GM06990 (cell line): ENCODE data around the gene HGD.
"Not testable (repeated sequence)": the region's sequence is repeated elsewhere in the genome, so short reads cannot be mapped to it uniquely, and the experiment has no call there.

Experiments
- DNase-seq: peaks from one replicate; pipeline ENCODE4 v3.0.0-alpha.2; 2011; ENCODE audit not compliant: insufficient read length; ENCODE audit errors: extremely low read depth
- H3K27me3 ChIP-seq: replicated peaks from 2 replicates; pipeline ENCODE4 v1.6.0; 2011; ENCODE audit warnings: low read length; ENCODE audit not compliant: control insufficient read depth, insufficient read depth
- H3K36me3 ChIP-seq: 2 replicates; pipeline ENCODE4 v1.5.1; 2011; ENCODE audit warnings: low read length; ENCODE audit not compliant: control insufficient read depth, insufficient read depth
- H3K4me3 ChIP-seq: replicated peaks from 2 replicates; pipeline ENCODE4 v1.5.1; 2011; ENCODE audit warnings: low read depth, mild to moderate bottlenecking, control low read depth, low read length
- CTCF ChIP-seq: IDR thresholded peaks from 2 replicates; pipeline ENCODE4 v1.5.1; 2011; ENCODE audit warnings: low read length, control low read depth, mild to moderate bottlenecking, inconsistent platforms; ENCODE audit not compliant: insufficient read depth, poor library complexity, severe bottlenecking

Gene HGD

GRCh38 chr3:120640231-120640630 is 41.8 kb downstream of the HGD start:
- Histone ChIP-seq H3K36me3 (no peaks in the 10 kb centered on the region), H3K27me3 (no peaks in the 10 kb centered on the region), H3K4me3 (no peak overlapping the region)
- no peak for DNase-seq
- no peak for TF ChIP-seq CTCF

GRCh38 chr3:120638820-120639219 is 43.2 kb downstream of the HGD start:
- not testable (repeated sequence) for H3K36me3 ChIP-seq, DNase-seq, H3K4me3 ChIP-seq, H3K27me3 ChIP-seq

GRCh38 chr3:120637851-120638559 is 44.0 kb downstream of the HGD start:
- H3K27me3 ChIP-seq, result no peaks in the 10 kb centered on the region

GRCh38 chr3:120636795-120637401 is 45.1 kb downstream of the HGD start:
- H3K27me3 ChIP-seq, result no peaks in the 10 kb centered on the region
- no peaks in the 10 kb centered on the region for H3K36me3 ChIP-seq
- no peak for TF ChIP-seq CTCF
- no peak overlapping the region for H3K4me3 ChIP-seq
- no peak for DNase-seq

More at GRCh38 chr3:120637851-120638559, 44.0 kb downstream of the HGD start:
- no peak for DNase-seq
- H3K36me3 ChIP-seq, result no peaks in the 10 kb centered on the region
- H3K4me3 ChIP-seq, result no peak overlapping the region
- no peak for TF ChIP-seq CTCF

- H3K27me3 ChIP-seq, result no peaks in the 10 kb centered on the region
- no peaks in the 10 kb centered on the region for H3K36me3 ChIP-seq
- no peak for TF ChIP-seq CTCF
- H3K4me3 ChIP-seq, result no peak overlapping the region
- DNase-seq, result no peak
These were observed 47.5 kb downstream of the HGD start for GRCh38 chr3:120634539-120634938.

- no peak for DNase-seq
- H3K36me3 ChIP-seq, result no peaks in the 10 kb centered on the region
- H3K4me3 ChIP-seq, result no peak overlapping the region
- no peak for TF ChIP-seq CTCF
- no peaks in the 10 kb centered on the region for H3K27me3 ChIP-seq
These were observed 56.9 kb downstream of the HGD start for GRCh38 chr3:120625159-120625586.
